HG02588 (cell line): ENCODE results near the gene TESMIN.

Source experiments
- ATAC-seq: cut with Tn5 transposase; IDR thresholded peaks from one replicate; pipeline ENCODE4 v1.9.1; 2021; ENCODE audit warnings: mild to moderate bottlenecking, moderate library complexity; ENCODE audit not compliant: unreplicated experiment

TESMIN gene

DNA sequence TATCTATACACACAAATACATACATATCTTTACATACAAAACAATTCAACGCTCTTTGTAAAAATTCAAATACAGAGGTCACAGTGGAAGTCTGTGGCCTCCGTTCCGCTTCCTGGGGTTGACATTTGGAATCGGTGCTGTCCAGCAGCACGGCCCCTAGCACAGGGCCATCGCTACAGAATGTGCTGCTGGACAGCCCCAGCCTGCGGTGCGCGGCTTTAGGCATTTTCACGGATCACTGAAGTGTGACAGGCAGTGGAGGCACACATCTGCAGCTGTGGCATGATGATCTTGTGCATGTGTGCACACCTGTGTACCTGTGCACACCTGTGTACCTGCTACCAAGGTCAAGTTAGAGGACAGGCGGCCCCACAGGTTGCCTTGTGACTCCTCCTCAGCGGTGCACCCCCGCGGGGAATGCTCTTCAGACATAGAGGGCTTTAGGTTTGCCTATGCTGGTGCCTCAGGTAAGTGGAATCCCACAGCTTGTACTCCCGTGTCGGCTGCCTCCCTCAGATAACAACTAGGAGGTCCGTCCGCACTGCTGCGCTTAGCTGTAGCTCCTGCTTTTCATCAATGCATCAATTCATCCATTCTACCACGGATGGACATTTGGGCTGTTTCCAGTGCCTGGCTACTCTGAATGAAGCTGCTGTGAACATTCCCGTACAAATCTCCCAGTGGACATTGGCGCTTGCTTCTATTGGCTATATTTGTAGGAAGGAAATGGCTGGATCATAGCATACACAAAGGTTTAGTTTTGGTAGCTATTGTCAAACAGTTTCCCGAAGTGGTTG lies 37.1 kb downstream of the TESMIN start:
- no peak for ATAC-seq

DNA sequence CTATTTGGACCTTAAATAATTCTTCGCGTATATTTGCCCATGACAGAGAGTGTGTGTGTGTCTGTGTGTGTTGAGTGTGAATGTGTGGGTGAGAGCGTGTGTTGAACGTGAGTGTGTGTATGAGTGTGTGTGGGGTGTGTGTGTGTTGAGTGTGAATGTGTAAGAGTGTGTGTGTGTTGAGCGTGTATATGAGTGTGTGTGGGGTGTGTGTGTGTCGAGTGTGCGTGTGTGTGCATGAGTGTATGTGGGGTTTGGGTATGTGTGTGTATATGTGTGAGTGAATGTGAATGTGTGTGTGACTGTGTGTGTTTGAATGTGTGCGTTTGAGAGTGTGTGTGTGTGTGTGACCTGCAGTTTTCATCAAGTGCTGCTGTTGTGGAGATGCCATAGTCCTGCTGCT lies 40.2 kb downstream of the TESMIN start:
- ATAC-seq = no peak

DNA sequence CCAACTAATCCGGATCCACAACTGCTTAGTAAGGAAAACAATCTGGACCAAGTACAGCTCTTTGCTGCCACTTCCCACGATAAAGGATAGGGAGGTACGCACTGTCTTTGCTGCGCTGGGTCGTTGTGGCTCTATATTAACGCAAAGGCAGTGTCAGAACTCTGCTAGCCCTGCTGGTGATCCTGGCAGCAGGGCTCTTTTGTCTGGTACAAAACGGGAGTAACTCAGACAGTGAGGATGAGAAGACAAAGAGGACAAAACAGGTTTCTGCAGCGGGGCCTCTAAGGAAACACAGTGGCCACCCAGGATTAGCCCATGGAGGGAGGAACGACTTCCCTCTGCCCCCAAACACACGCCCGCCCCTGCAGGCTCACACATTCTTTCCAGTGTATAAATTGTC lies 40.9 kb downstream of the TESMIN start:
- no peak for ATAC-seq

DNA sequence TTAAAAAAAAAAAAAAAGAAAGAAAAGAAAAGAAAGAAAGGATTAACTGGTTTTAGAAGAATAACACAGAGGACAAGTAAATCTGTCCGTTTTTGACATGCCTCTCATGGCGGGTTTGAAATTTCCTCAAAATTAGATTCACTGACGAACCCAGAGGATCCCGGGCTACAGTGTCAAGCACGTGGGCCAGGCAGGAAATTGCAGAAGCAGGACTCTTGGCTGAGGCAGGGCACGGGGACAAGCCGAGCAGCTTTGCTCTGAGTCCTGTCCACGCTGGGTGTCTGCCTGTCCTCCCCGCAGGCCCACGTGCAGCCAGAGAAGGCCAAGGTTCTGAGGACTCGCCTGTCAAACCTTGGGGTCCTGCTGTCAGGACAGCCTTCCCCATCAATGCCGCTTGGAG lies 42.3 kb downstream of the TESMIN start:
- ATAC-seq = no peak

DNA sequence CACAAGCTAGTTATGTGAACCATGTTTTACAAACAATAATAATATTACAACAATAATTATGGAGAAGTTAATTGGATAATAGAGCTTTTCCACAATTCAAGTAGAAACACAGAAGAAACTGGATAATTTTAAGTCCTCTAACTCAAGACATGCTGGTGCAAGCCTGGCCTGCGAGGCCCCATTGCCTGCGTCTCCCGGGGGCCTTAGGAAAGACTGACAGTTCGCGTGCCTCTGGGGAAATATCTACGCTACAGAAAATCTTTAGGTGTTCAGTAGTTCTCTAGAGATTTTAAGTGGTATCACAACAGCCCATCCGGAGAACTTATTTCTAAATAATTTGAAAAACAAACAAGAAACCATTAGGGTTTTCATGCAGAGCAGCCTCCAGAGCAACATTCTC lies 43.8 kb downstream of the TESMIN start:
- ATAC-seq = no peak

DNA sequence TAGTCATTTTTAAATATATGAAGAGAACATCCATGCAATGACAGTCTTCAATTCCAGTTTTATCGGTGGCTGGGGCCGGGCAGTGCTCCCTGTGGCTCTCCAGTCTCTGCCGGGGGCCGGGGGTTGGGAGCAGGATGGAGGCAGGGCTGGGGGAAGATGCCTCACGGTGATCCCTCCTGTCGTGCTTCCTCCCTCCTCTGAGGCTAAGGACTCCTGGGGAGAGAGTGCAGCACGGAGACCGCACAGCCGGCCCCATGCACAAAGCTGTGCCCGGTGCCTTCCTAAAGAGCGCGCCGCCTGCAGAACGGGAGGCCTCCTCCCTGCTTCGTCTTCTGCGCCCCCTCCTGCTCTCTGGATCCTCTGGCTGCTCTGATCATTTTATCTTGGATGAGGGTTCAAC lies 46.4 kb downstream of the TESMIN start:
- no peak for ATAC-seq

DNA sequence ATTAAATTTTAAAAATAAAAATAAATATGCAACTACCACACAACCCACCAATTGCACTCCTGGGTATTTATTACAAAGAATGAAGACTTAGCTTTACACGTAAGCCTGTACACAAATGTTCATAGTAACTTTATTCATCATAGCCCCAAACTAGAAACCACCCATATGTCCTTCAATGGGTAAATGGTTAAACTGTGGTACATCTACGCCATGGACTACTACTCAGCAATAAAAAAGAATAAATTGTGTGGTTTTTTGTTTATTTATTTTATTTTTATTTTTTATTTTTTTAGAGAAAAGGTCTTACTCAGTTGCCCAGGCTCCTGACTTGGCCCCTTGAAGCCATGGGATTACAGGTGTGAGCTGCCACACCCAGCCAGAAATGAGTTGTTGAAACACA lies 52.3 kb downstream of the TESMIN start:
- no peak for ATAC-seq

DNA sequence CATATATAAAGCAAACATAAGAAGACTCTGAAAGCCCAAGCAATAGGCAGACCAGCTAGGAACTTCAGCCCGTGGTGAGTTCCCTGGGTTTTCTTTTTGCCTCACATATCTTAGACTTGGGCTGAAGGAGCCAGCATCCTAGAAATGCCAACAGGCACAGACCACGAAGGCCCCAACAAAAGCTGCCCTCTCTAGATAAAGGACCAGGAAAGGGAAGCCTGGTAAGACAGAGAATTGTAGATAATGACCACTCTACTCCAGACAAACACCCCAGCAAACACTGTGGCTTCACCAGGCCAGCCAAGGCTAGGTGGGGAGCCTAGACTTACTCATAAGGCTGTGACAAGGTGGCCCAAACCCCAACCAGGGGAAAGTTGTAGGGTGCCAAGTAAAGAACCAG lies 55.8 kb downstream of the TESMIN start:
- ATAC-seq = no peak

DNA sequence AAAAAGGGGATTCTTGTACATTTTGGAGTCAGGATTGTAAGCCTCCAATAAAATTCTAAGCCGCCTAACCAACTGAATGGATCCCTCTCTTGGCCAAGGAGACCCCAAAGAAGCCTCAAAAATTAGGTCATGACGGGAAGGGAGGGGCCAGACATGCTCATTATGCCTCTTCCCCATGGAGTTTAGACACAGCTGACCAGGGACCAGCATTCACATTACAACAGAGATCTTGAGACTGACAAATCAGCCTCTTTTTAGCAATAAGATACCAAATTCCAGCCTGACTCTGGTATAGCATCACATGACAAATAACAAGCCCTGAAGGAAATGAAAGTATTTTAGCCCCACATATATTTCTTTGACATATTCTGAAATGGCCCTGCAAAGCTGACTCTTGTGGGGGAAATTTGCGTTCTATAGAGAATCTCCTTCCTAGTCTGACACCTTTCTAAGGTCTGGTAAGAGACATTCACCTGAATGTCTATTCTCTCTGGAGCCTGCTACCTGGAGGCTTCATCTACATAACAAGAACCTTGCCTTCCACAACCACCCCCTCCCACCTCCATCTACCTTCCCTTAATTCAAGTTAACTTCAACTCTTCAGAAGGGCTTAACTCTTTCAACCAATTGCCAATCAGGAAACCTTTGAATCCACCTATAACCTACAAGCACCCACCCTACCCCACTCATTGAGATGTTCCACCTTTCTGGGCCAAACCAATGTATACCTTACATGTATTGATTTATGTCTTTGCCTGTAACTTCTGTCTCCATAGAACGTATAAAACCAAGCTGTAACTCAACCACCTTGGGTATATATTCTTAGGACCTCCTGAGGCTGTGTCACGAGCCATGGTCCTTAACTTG lies 56.7 kb downstream of the TESMIN start:
- no peak for ATAC-seq

DNA sequence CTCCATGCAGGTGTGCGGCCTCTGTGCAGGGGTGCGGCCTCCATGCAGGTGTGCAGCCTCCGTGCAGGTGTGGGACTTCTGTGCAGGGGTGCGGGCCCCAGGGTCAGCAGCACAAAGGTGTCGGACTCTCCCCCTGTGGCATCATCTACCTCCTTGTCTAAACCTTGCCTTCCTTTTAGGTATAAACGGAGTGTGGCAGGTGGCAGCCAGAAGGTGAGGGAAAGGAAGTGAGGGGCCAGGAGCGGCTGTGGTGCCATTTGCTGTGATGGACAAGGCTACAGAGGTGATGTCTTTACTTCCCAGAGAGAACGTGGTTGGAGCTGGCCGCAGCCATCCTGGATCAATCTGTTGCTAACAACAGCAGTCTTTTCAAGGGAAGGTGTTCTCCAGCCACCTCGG lies 57.8 kb downstream of the TESMIN start:
- no peak for ATAC-seq

DNA sequence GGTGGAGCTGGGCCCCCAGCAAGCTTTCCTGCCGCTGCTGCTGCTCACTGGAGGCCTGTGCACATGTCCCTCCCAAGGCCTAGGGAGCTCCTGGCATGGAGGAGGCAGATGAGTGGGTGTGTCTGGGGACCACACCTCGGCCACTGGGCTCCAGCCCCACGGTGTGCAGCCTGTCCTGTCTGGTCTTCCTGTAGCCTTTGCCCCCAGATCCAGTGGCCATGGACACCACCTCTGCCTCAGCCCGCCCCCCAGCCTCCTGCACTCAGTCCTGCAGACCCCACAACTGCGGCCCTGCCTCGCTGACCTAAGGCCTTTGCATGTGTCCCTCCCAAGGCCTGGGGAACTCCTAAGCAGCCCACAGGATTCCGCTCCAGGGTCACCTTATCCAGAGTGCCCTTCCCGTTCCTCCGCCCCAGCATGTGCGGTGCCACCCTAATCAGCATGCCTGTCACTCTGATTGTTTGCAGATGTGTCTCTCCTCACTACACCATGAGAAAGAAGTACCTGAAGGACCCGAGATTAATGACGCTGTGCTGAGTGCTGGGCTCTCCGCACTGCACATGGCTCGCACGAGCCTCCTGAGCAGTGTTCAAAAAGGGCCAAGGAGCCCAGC lies 58.3 kb downstream of the TESMIN start:
- ATAC-seq = no peak

DNA sequence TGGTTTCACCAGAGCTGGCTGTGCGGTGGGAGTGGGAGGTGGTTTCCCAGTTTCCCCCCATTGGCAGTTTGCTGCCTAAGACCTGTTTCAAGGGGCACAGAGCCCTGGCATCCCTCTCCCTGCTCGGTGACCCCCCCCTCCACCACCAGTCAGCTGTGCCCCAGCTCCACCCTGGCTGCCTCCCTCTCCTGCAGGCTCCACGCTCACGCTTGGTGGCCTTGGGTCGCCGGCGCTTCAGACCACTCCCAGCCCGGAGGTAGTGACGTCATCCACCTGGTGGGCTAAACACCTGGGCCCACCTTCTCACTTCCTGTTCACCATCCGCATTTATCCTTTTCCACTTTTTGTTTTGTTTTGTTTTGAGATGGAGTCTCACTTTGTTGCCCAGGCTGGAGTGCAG lies 59.2 kb downstream of the TESMIN start:
- ATAC-seq = no peak

DNA sequence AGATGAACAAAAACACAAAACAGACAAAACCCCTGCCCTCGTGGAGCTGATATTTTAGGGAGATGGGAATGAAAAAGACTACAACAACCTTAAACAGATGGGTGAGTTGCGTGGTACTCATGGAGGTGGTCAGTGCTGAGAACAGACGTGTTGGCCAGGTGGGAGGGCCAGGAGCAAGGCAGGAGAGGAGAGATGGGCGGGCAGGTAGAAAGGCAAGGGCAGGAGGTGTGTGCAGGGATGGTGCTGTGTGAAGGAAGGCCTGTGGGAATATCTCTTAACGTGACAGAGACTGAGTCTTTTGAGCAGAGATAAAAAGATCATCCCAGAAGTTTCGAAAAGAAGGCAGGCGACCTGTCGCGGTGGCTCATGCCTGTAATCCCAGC lies 59.9 kb downstream of the TESMIN start:
- no peak for ATAC-seq

DNA sequence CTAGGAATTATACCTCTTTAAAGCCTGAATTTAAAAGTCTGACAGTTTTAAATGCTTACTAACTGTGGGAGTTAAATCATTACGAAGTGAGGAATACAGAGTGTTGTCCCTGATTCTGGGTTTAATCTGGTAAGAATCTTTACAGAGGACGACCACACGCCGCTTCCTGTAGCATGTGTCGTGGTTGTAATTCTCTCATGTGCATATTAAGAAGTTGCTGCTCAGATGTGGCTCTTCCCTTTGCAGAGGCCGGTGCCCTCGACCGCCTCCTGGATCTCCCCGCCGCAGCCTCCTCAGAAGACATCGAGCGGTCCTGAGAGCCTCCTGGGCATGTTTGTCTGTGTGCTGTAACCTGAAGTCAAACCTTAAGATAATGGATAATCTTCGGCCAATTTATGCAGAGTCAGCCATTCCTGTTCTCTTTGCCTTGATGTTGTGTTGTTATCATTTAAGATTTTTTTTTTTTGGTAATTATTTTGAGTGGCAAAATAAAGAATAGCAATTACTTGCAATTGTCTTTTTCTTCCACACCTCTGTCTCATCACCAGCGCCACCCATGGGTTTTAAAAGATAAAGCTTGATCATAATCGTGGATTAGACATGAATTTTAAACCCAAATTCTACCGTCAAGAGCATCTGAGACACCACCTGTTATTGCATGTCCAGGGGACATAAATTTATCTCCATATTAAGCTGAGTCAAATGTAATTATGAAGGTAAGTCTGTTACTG lies 60.5 kb downstream of the TESMIN start:
- no peak for ATAC-seq

DNA sequence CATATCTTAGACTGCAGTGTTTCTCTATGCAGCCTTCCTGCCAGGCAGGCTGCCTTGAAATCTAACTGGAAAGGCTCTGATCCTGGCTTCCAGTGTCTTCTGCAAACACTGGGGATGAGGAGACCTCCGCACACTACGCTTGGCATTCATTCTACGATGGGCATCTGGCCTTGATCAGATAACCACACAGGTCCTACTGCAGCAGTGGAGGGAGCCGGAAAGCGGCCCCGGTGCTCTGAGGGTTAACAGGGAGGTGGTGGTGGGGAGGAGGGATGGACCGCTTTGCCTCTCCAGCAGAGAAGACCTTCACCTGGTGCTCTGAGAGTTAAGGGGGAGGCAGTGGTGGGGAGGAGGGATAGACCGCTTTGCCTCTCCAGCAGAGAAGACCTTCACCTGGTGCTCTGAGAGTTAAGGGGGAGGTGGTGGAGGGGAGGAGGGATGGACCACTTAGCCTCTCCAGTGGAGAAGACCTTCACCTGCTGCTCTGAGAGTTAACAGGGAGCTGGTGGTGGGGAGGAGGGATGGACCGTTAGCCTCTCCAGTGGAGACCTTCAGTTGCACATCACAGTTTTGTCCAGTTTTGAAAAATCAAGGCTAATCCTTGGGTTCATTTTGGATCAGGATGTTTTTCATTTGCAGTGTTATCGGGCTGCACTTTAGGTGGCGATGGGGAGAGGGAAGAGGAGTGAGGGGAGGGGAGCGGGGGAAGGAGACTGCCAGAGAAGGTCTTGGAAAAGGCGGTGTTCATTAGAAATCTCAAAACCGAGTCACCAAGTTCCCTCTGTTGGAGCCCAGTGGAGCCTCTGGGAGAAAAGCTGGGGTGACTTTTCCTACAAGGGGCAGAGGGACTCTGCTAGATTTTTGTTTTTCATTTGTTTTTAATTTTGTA lies 61.3 kb downstream of the TESMIN start:
- ATAC-seq = no peak

DNA sequence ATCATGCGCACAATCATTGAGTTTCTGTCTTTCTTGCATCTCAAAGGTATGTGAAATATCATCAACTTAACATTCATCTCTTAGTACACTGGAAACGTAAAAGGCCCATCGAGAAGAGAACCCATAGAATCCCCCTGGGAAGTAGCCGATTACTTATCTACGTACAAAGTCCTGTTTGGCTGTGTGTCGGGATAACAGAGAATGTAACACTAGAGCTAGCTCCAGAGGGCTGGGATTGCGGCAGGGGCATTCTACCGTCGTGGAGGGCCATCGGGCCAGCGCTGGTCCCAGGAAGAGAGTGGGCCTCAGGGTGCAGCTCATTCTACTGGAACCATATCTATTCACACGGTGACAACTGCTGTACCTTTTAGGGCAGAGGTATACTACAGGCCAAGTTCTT lies 62.4 kb downstream of the TESMIN start:
- no peak for ATAC-seq

DNA sequence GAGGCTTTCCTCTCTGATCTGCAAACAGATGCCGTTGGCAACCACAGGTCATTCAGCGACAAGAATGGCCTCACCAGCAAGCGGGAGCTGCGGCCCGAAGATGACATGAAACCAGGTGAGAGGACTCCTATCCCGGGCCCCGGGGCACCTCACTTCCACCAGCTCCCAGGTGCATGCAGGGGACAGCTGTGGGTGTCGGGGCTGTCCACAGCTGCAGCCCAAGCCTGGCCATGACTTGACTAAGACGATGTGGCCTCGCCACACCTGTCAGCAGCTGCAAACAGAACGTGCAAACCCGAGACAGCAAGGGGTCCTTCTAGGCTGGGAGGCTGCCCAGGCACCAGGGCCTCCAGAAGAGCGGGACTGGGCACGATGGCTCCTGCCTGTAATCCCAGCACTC lies 63.3 kb downstream of the TESMIN start:
- no peak for ATAC-seq

DNA sequence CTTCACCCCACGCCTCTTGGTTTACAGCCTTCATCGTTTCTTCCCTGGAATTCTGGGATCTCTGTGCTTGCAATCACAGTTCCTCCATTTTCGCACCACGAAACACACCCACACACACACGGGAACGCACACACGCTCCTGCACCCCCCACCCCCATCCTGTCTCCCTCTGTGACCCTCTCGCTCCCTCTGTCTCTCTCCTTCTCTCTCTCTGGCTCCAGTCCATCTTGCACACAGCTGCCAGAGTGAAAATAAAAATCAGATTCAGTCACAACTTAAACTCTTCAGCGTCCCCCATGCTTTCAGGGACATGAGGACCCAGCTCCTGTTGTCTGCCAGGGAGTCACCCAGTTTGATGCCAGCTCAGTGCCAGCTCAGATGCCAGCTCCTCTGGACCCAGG lies 64.0 kb downstream of the TESMIN start:
- no peak for ATAC-seq

DNA sequence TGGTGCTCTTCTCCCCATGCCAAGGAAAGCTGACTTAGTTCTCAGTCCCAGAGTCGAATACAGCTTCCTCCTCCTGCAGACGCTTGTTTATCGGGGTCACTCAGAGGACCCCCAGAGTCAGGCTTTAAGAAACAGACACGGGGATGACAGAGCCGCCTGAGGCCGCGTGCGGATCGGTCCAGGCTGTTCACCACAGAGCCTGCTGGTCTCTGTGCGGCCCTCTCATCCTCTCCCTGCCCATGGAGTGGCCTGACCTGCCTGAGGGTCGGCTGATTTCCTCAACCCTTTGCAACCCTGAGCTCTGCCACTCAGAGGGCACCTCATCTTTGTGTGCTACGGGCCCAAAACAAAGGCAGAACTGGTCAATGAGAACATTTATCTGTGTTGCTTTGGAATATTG lies 64.8 kb downstream of the TESMIN start:
- no peak for ATAC-seq

DNA sequence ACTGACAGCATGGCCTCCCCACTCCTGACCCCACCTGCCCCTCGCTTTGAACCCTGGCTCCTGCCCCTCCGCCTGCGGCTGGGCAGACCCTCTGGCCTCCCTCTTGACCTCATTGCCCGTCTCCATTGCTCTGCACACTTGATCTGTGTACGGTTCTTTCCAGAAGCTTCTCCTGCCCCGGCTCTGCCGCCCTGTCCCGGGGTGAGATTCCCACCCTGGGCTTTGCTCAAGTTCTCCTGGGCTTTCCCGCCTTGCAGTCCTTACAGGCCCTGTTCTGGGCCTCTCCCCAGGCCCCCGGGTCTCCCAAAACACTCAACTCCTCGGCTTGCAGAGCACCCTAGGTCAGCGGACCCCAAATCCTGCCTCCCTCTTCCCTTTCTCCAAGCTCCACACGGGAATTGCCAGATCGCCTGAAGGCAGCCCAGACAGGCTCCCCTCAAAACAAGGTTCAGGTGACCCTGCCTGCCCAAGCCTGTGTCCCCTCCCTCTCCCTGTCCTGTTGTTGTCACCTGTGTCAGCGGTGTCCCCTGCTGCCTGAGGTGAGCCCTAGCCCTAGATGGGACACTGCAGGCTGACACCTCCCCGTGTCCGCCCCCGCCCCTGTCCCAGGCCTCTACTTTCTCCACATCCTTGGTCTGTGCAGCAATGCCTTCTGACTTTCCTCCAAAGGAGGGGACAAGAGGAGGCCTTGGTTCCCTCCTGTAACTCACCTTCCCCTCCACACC lies 65.5 kb downstream of the TESMIN start:
- ATAC-seq = no peak
